Measurements from ENCODE around the gene TMEM203. TPM values are rescaled to one million over a fixed set of nuclear protein-coding genes. Genes with fewer than 3 reads are reported as not detected.

The TMEM203 gene
- total and polyA plus RNA-seq, 10 of the 15 experiments (the other 5 are each of a cell fraction or from before 2014, with no cell fraction given) = 7.2 to 68.1 (median 33.8) TPM

- intact Hi-C loops (cut with micrococcal nuclease; ENCODE audit: unreplicated experiment) (no loop called here), in situ Hi-C loops (cut with MboI) (no loop called here)
- no peaks in the 10 kb centered on the region for H4K20me1 ChIP-seq (ENCODE audit: control insufficient read depth, insufficient read depth)
- no peak overlapping the region for H3K27ac ChIP-seq (ENCODE audit: control insufficient read depth, insufficient read depth)
- WGBS (ENCODE audit: insufficient coverage, insufficient replicate concordance, low lambda C conversion rate, missing lambda C conversion rate) = 85% methylated on average over 23 of the region's 23 CpGs
- ChIA-PET POLR2A (no interaction called here), RAD21 (ENCODE audit: unreplicated experiment) (no interaction called here), CTCF (interaction anchor here (0.6 to 1.0 kb wide), 2 partner anchors 23 to 112 kb away, joined by 3 read pairs; no protein-coding TSS in a partner anchor), SMC1A (ENCODE audit: uncharacterized antibody, unreplicated experiment) (no interaction called here)
- no peaks in the 10 kb centered on the region for H3K9me3 ChIP-seq (replicated peaks; ENCODE audit: control insufficient read depth, insufficient read depth, low read length)
- H3K4me3 ChIP-seq = no peak overlapping the region
- H2AFZ ChIP-seq (ENCODE audit: control insufficient read depth, low read depth, low read length) = no peak overlapping the region
- no peak overlapping the region for H3K9ac ChIP-seq (ENCODE audit: control insufficient read depth, insufficient read depth, low read length)
- no peak for FAIRE-seq
- DNase-seq (ENCODE audit: low read depth, low spot score) = no peak
- H3K36me3 ChIP-seq (ENCODE audit: control insufficient read depth in 2 of 2, insufficient read depth in 2 of 2, low read length in 1 of 2) = peaks cover 4 to 16% of the 10 kb centered on the region in 2 experiments
- no TSS peak for BruUV-seq (replicated peaks)
- no peaks in the 10 kb centered on the region for H3K79me2 ChIP-seq (ENCODE audit: control insufficient read depth, insufficient read depth, low read length)
- H3K4me1 ChIP-seq (ENCODE audit: control insufficient read depth, insufficient read depth, low read length) = no peaks in the 10 kb centered on the region
- no peak overlapping the region for H3K4me2 ChIP-seq (ENCODE audit: control insufficient read depth, insufficient read depth)
- ATAC-seq = no peak
- H3K27me3 ChIP-seq (replicated peaks in 1 of 2; ENCODE audit: control insufficient read depth in 2 of 2, insufficient read depth in 2 of 2, low read length in 1 of 2) = no peaks in the 10 kb centered on the region
- TF ChIP-seq NKRF (conservative IDR thresholded peaks at IDR 0.05) (no peak), MEF2B (IDR thresholded peaks at IDR 0.05; ENCODE audit: partially characterized antibody, poor library complexity, severe bottlenecking) (no peak), CREM (IDR thresholded peaks at IDR 0.05; ENCODE audit: low read depth) (no peak), NRF1 (conservative IDR thresholded peaks at IDR 0.05; ENCODE audit: low read depth, low read length) (no peak), ZNF274 (IDR thresholded peaks at IDR 0.05; ENCODE audit: insufficient read depth, insufficient read length) (no peak), TAF1 (IDR thresholded peaks at IDR 0.05; ENCODE audit: borderline replicate concordance, low read depth, low read length) (no peak), IRF4 (IDR thresholded peaks at IDR 0.05; ENCODE audit: low read depth, low read length) (no peak), BRCA1 (IDR thresholded peaks at IDR 0.05; ENCODE audit: low read depth, low read length) (no peak), RCOR1 (conservative IDR thresholded peaks at IDR 0.05; ENCODE audit: low read depth, low read length) (no peak), TBL1XR1 (IDR thresholded peaks at IDR 0.05; ENCODE audit: low read depth, low read length) (no peak), PBX3 (IDR thresholded peaks at IDR 0.05; ENCODE audit: insufficient replicate concordance, low read depth, low read length) (no peak), SUPT20H (IDR thresholded peaks at IDR 0.05; ENCODE audit: borderline replicate concordance, control insufficient read depth, low read depth, low read length) (no peak), SMC3 (IDR thresholded peaks at IDR 0.05; ENCODE audit: borderline replicate concordance, low read length) (no peak), ATF2 (IDR thresholded peaks at IDR 0.05; ENCODE audit: low read length) (no peak), RELB (IDR thresholded peaks at IDR 0.05; ENCODE audit: low read depth) (no peak), MXI1 (IDR thresholded peaks at IDR 0.05; ENCODE audit: low read depth, low read length) (no peak), RAD51 (IDR thresholded peaks at IDR 0.05) (no peak), MTA3 (IDR thresholded peaks at IDR 0.05; ENCODE audit: borderline replicate concordance, low read length) (no peak), MTA2 (IDR thresholded peaks at IDR 0.05; ENCODE audit: low read depth) (no peak)
These were observed 27.1 kb downstream of the TMEM203 start for GRCh38 chr9:137178201-137178938.

All from GM12878 (cell line).